Kidney glomerular epithelial cell (primary cell): ENCODE measurements around the gene MAP7D3.
"Not testable (repeated sequence)": the region's sequence is repeated elsewhere in the genome, so short reads cannot be mapped to it uniquely, and the experiment has no call there.

Experiments used
- DNase-seq: peaks from one replicate; lab custom pipeline; 2025; lab: John Stamatoyannopoulos, UW

Gene MAP7D3

GRCh38 chrX:136251041-136251991 lies at the start of gene MAP7D3:
TSS of gene MAP7D3 (minus strand) at chrX:136251400. CDS start at chrX:136251358, 42 bp downstream.
- peak; percentile 43 for DNase-seq

DNA sequence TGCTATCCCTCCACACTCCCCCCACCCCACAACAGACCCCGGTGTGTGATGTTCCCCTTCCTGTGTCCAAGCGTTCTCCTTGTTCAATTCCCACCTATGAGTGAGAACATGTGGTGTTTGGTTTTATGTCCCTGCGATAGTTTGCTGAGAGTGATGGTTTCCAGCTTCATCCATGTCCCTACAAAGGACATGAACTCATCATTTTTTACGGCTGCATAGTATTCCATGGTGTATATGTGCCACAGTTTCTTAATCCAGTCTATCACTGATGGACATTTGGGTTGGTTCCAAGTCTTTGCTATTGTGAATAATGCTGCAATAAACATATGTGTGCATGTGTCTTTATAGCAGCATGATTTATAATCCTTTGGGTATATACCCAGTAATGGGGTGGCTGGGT lies 49.5 kb upstream of the MAP7D3 start, which contains the start of gene ADGRG4:
Gene ADGRG4, plus strand, starts transcription at position 243 of the 400 bp plus-strand sequence. CDS start 7,815 bp downstream, outside the sequence.
- not testable (repeated sequence) for DNase-seq

DNA sequence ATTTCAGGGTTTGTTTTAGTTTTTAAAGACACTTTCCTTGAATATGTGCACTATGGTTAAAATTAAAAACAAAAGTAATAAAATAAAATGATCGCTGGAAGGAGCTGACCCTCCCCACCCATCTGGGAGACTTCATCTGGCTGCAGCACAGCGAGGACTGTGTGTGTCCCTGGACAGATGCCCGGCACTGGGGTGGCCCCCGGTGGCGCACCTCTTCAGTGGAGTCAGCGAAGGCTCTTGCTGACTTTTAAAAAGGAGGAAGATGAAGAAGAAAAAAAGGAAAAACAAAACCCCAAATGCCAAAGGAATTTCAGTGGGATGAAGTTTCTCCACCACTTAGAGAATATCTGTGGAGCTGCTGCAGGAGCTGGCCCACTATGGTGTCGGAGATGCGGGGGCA lies 44.2 kb upstream of the MAP7D3 start:
- no peak for DNase-seq

GRCh38 chrX:136292656-136293055 lies 41.5 kb upstream of the MAP7D3 start:
- no peak for DNase-seq

DNA sequence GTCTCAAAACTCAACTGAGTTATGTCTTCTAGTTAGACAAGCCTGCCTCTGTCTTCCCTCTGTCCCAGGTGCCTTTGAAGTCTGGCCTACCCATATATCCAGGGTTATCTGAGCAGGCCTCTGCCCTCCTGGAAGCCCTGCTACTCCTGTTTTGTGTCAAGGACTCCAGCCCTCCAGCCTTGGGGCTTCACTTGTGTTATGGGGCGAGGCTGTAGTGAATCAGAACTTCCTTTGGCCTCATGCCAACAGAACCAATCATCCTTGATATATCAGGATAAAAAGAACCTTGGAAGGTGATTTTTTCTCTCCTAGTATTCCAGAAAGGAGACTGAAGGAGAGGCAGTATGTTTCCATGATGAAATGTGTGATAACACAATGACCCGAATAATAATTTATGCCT lies 40.6 kb upstream of the MAP7D3 start:
- DNase-seq: no peak

- DNase-seq: not testable (repeated sequence)
Observed at GRCh38 chrX:136286375-136286774, 35.2 kb upstream of the MAP7D3 start.

GRCh38 chrX:136275553-136275952 lies 24.4 kb upstream of the MAP7D3 start:
- DNase-seq: no peak

GRCh38 chrX:136273986-136274385 lies 22.8 kb upstream of the MAP7D3 start:
- DNase-seq: no peak

DNA sequence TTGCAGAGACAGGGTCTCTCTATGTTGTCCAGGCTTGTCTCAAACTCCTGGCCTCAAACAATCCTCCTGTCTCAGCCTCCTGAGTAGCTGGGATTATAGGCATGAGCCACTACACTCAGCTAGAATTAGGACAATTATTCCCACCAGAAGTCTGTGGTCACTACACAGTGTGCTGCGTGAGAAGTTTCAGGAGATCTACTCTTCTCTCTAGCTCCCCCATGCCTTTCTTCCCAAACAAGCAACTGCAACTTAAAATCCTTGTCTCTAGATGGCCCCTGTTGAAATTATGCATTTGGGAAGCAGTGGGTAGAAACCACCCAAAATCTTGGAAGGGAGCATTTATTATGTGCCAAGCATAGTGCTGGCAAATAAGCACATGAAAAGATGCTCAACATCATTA lies 21.1 kb upstream of the MAP7D3 start:
- no peak for DNase-seq

GRCh38 chrX:136271300-136271699 lies 20.1 kb upstream of the MAP7D3 start:
- DNase-seq: no peak

GRCh38 chrX:136269921-136270320 lies 18.7 kb upstream of the MAP7D3 start:
- DNase-seq: no peak

DNA sequence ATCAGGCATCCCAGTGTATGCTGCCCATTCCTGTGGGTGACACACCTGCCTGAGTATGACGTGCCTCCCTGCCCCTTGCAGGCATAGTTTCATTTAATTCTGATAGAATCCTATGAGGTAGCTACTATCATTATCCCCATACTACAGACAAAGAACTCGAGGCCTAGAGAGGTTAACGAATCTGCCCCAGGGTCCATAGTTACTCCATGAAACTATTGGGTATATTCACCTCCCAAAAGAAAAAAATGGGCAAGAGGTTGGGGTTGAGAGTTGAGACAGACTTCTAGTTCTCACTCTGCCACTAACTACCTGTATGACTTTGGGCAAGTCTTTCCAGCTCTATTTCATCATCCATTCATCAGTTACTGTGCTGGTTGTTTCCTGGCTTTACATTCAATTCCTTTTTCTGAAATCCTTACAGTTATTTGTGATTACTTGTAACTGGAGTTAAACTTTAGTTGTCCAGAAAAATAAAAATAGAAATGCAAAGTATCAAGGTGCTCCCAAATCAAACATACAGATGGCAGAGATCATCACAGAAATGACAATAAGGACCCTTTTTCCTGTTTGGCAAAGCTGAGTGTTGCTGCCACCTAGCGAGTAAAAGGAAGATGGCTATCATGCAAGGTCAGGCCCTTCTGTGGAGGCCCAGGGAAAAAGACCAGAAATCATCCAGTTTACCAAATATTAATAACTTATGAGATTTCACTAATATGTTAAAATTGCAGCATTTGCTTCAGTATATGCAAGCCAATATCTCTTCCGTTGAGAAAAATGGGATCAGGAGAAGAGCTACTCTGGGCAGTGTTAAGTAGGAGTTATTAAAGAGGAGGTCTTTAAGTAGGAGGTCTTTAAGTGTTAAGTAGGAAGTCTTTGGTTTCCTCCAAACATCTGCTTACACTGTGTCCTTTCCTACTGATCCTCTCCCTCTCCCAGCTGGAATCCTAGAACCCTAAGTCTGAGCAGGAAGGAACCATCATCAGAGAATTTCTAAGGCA lies 17.1 kb upstream of the MAP7D3 start:
- DNase-seq: peak; percentile 44

- no peak for DNase-seq
Observed at GRCh38 chrX:136266828-136267227, 15.6 kb upstream of the MAP7D3 start.

DNA sequence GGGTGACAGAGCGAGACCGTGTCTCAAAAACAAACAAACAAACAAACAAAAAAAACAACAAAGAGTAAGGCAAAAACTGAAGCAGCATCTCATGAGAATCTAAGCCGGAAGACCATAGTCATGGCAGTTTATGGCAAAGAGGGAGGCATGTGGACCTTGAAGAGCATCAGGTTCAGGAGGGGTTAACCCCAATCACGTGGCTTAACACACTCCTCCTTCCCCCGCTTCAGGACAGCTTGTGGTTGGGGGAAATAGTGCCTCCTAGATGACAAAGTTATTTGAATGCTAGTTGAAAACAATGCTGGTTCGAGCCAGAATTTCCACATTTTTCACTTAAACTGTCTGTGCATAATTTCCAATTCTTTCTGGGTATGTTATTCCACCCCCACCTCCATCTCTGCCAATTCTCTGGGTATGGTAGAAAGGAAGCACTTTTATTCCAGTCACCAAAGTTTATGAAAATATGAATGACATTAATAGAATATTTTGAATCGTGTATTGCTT lies 11.7 kb upstream of the MAP7D3 start:
- no peak for DNase-seq

DNA sequence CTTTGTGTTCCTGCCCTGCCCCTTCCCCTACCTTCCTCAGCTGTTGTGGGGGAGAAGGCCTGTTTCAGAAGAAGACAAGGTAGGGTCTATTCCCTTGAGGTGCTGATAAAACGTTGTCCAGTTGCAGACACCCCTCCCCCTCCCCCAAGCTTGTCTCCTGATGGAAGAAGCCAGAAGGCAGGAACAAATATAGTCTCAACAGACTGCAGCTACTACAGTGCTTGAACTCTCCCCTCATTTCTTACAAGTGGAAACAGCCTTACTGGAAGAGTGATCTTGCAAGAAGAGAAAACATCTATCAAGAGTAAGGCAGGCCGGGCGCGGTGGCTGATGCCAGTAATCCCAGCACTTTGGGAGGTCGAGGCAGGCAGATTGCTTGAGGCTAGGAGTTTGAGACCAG lies 11.0 kb upstream of the MAP7D3 start:
- DNase-seq: no peak

DNA sequence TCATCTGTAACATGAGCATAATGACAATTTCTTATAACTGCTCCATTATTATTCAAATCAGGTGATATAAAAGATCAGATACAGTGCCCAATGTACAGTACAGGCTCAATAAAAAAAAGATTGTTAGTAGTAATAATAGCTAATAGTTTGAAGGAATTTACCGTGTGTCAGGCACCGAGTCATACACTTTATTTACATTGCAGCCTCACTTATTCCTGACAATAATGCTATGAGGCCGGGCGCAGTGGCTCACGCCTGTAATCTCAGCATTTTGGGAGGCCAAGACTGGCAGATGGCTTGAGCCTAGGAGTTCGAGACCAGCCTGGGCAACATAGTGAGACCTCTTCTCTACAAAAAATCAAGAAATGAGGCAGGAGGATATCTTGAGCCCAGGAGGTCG lies 10.1 kb upstream of the MAP7D3 start:
- no peak for DNase-seq

GRCh38 chrX:136260776-136261175 lies 9.6 kb upstream of the MAP7D3 start:
- DNase-seq: peak; percentile 42

- DNase-seq: no peak
Observed at GRCh38 chrX:136259543-136259942, 8.3 kb upstream of the MAP7D3 start.

GRCh38 chrX:136258951-136259350 lies 7.8 kb upstream of the MAP7D3 start:
- no peak for DNase-seq

DNA sequence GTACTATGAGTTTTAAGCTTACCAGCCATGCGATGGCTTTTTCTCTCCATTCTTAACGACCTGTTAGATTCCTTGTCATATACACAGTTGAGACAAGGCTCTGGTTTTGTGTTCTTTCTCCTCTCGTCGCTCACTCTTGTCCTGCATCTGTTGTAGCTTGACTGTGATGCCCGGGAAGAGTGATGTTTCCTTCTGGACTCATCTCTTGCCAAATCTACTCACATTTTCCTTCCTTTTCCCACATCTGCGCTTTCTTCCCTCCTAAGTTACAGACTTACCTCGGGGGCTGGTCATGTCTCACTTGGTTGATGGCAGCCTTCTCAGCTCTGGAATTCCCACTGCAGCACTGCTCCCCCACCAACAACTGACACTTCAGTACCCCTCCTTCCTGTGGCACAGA lies 4.8 kb upstream of the MAP7D3 start:
- DNase-seq: no peak

DNA sequence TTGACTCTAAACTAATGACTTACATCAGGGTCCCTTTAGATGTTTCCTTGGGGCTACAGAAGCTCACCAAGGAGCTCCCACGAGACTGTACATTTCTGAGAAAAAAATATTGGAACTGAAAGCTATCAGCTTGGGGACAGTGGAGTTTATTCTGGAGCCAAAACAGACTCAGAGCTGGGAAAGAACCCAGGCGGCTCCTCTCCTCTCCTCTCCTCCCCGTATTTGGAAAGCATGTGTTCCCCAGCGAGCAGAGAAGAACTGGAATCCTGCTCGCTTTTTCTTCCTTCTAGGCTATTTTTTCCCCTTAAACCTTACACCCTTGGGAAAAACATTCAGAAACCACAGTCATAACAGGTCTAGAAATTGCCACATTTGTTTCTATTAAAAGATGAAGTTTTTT lies 4.3 kb upstream of the MAP7D3 start:
- DNase-seq: no peak
